Measurements from ENCODE around the gene ASIC3. TPM values are rescaled to one million over a fixed set of nuclear protein-coding genes. Genes with fewer than 3 reads are reported as not detected.

Gene ASIC3
- total and polyA plus RNA-seq, 2 donors (not counting 3 experiments of a cell fraction or from before 2014, with no cell fraction given), result 0.69 to 0.70 TPM

- H3K4me3 ChIP-seq (replicated peaks in 1 of 3; ENCODE audit: insufficient read depth in 1 of 3, low read depth in 1 of 3, low read length in 3 of 3), result no peak overlapping the region
- H3K4me1 ChIP-seq (ENCODE audit: control insufficient read depth, extremely low read depth, insufficient read depth, low read length), result peaks cover 20% of the 10 kb centered on the region
- BruUV-seq (replicated peaks), result no TSS peak
- no peaks in the 10 kb centered on the region for H3K9me3 ChIP-seq (replicated peaks; ENCODE audit: control insufficient read depth, insufficient read depth, low read length)
- no peak overlapping the region for H3K4me2 ChIP-seq (ENCODE audit: insufficient read depth, low read length)
- no peak for FAIRE-seq
- no peak for TF ChIP-seq FOS (IDR thresholded peaks at IDR 0.05; ENCODE audit: borderline replicate concordance, insufficient read depth, low read length)
- dilution Hi-C loops (cut with MboI; ENCODE audit: extremely low pct_ligation_motif_present, low sequenced_read_pairs) (no loop called here), intact Hi-C loops (cut with micrococcal nuclease) (no loop called here)
- no peak for DNase-seq (ENCODE audit: low read depth, low spot score)
- no peaks in the 10 kb centered on the region for H3K79me2 ChIP-seq (ENCODE audit: control insufficient read depth, insufficient read depth, low read length)
- no peaks in the 10 kb centered on the region for H3K9me1 ChIP-seq (replicated peaks; ENCODE audit: control insufficient read depth, extremely low read depth, insufficient read depth, low read length)
- H4K20me1 ChIP-seq (replicated peaks; ENCODE audit: control insufficient read depth, extremely low read depth, insufficient read depth, low read length), result no peaks in the 10 kb centered on the region
- ChIA-PET POLR2A (no interaction called here), CTCF (interaction anchor here (1.3 to 1.7 kb wide), 2 partner anchors 17 to 28 kb away, joined by 3 to 4 read pairs; no protein-coding TSS in a partner anchor)
- no peak overlapping the region for H3K27ac ChIP-seq (ENCODE audit: insufficient read depth, low read depth, low read length)
- no peaks in the 10 kb centered on the region for H3K27me3 ChIP-seq (ENCODE audit: control insufficient read depth in 2 of 2, insufficient read depth in 2 of 2, low read length in 2 of 2)
- no peak overlapping the region for H2AFZ ChIP-seq (ENCODE audit: low read depth, low read length)
- peaks cover 0 to 17% of the 10 kb centered on the region in 2 experiments for H3K36me3 ChIP-seq (ENCODE audit: control insufficient read depth in 2 of 2, extremely low read depth in 1 of 2, insufficient read depth in 2 of 2, low read length in 2 of 2)
- no peak overlapping the region for H3K9ac ChIP-seq (replicated peaks; ENCODE audit: extremely low read depth, insufficient read depth, low read length)
These were observed 12.4 kb upstream of the ASIC3 start for GRCh38 chr7:151035902-151036301.

GRCh38 chr7:151038951-151039849 is 9.1 kb upstream of the ASIC3 start:
- no TSS peak for BruUV-seq (replicated peaks)
- peak overlapping the region; percentile 52 for H3K9ac ChIP-seq (replicated peaks; ENCODE audit: extremely low read depth, insufficient read depth, low read length)
- FAIRE-seq, result peak; percentile 100

More at GRCh38 chr7:151038951-151039849, 9.1 kb upstream of the ASIC3 start:
- Histone ChIP-seq H3K27me3 (ENCODE audit: control insufficient read depth in 2 of 2, insufficient read depth in 2 of 2, low read length in 2 of 2) (no peaks in the 10 kb centered on the region), H3K4me3 (replicated peaks in 1 of 3; ENCODE audit: insufficient read depth in 1 of 3, low read depth in 1 of 3, low read length in 3 of 3) (no peak overlapping the region), H3K79me2 (ENCODE audit: control insufficient read depth, insufficient read depth, low read length) (no peaks in the 10 kb centered on the region), H2AFZ (ENCODE audit: low read depth, low read length) (no peak overlapping the region), H3K9me1 (replicated peaks; ENCODE audit: control insufficient read depth, extremely low read depth, insufficient read depth, low read length) (no peaks in the 10 kb centered on the region), H4K20me1 (replicated peaks; ENCODE audit: control insufficient read depth, extremely low read depth, insufficient read depth, low read length) (no peaks in the 10 kb centered on the region), H3K36me3 (ENCODE audit: control insufficient read depth in 2 of 2, extremely low read depth in 1 of 2, insufficient read depth in 2 of 2, low read length in 2 of 2) (peaks cover 0 to 15% of the 10 kb centered on the region in 2 experiments), H3K9me3 (replicated peaks; ENCODE audit: control insufficient read depth, insufficient read depth, low read length) (no peaks in the 10 kb centered on the region), H3K27ac (ENCODE audit: insufficient read depth, low read depth, low read length) (peak overlapping the region; percentile 85), H3K4me1 (ENCODE audit: control insufficient read depth, extremely low read depth, insufficient read depth, low read length) (peaks cover 20% of the 10 kb centered on the region), H3K4me2 (ENCODE audit: insufficient read depth, low read length) (peak overlapping the region; percentile 32)
- dilution Hi-C loops (cut with MboI; ENCODE audit: extremely low pct_ligation_motif_present, low sequenced_read_pairs), result no loop called here
- CTCF ChIA-PET, result interaction anchor here (1.0 to 2.0 kb wide), 9 partner anchors 10 to 77 kb away, joined by 3 to 8 read pairs (median 5); partner anchors contain the start of gene ABCB8
- peak; percentile 97 for DNase-seq (ENCODE audit: low read depth, low spot score)
- TF ChIP-seq EZH2 (IDR thresholded peaks at IDR 0.05; ENCODE audit: borderline replicate concordance, low read depth, low read length, severe bottlenecking), result no peak
- peak; percentile 79 for TF ChIP-seq POLR2AphosphoS5 (IDR thresholded peaks at IDR 0.05; ENCODE audit: insufficient read depth, low read depth, low read length)
- TF ChIP-seq JUN (IDR thresholded peaks at IDR 0.05; ENCODE audit: borderline replicate concordance, insufficient read depth, insufficient read length, low read depth), result peak; percentile 82
- TF ChIP-seq POLR2A (IDR thresholded peaks at IDR 0.05; ENCODE audit: low read depth, low read length), result peak; percentile 15
- no peak for TF ChIP-seq MYC (IDR thresholded peaks at IDR 0.05; ENCODE audit: low read depth, low read length)
- TF ChIP-seq FOS (IDR thresholded peaks at IDR 0.05; ENCODE audit: borderline replicate concordance, insufficient read depth, low read length), result peak; percentile 94
- TF ChIP-seq CTCF (IDR thresholded peaks at IDR 0.05; ENCODE audit: extremely low read depth in 1 of 2, insufficient read depth in 1 of 2, low read depth in 1 of 2, low read length in 2 of 2), result no peak
- peak; percentile 66 for TF ChIP-seq GATA2 (IDR thresholded peaks at IDR 0.05; ENCODE audit: insufficient read depth, insufficient read length, low read depth, low read length)
- intact Hi-C loops (cut with micrococcal nuclease), result loop anchor here (1.0 to 2.0 kb wide), 4 partner anchors 11 to 50 kb away; partner anchors contain the start of gene ABCB8
- POLR2A ChIA-PET, result interaction anchor here (1.0 to 1.6 kb wide), 2 partner anchors 11 to 21 kb away, joined by 4 to 5 read pairs; partner anchors contain the start of genes ABCB8 and SLC4A2

All from endothelial cell of umbilical vein (primary cell).